Measurements from ENCODE around the gene ANTKMT.
"Not testable (repeated sequence)": the region's sequence is repeated elsewhere in the genome, so short reads cannot be mapped to it uniquely, and the experiment has no call there.

The ANTKMT gene

DNA sequence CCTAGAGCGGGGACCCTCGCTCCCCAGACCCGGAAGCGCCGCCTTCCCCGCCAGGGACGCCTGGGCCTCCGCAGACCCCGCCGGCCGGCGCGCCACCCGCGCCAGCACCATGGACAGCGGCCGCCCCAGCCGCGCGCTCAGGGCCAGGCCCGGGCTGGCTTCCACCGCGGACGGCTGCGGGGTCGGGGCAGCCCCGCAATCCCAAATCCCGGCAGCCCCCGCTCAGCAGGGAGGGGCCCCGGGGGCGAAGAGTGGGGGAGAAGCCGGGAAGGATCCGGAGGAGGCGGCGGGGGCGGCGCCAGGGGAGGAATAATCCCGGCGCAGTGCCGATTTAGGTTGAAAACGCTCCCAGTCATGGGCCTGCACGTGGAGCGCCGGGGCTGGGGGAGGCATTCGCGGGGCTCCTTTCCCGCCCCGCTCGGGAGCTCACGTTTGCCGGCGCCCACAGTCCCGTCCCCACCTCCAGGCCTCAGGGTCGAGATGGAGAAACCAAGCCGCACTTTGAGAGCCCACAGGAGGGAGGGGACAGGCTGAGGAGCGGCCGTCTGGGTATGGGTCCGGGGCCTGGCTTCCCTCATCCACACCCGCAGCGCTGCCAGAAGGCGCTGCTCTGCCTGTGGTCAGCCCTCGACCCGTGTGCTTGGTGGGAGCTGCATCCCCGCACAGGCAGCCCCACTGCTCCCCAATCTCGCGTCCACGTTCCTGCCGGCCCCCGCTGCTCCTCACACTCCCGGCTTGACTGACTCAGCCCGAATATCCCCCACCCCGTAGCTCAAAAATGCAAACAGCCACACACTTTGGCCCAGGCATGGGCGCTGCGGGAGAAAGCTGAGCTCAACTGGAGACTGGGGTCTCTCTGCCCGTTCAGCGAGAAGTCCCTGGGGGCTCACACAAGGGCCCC is 20.0 kb upstream of the ANTKMT start:
- DNase-seq (ENCODE audit: low read depth): no peak

DNA sequence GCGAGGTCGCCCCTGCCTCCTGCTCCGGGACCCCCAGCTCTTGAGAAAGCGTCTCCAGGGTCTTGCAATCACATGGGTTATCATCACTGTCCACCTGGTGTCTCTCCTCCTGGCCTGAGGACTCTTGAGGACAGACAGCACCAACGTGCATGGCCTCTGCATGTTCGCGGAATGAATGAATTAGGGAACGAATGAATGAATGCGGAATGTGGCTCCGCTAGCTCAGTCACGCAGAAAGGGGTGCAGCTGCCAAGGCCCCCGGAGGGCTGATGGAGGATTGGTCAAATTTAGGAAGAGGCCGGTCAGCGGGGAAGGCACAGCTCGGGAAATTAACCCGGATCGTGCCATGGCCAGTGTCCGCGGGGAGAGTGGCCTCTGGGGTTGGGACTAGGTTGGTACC is 18.6 kb upstream of the ANTKMT start:
- no peak for DNase-seq (ENCODE audit: low read depth)

DNA sequence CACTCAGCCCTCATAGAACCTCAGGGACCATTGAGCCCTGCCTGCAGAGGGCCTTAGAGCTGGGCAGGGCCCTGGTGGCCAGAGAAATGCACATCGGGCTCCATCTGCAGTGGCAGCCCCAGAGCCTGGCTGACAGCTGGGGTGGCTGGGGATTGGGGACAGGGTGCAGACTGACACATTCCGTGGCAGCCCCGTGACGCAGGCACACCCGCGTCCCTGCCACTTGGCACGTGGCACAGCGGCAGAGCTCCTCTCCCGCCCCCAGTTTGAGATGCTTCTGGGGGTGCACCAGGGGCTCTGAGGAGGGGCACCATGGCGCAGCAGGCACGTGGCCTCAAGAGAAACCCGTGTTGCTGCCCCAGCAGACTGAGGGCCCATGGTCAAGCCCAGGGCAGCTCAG is 17.5 kb upstream of the ANTKMT start:
- no peak for DNase-seq (ENCODE audit: low read depth)

DNA sequence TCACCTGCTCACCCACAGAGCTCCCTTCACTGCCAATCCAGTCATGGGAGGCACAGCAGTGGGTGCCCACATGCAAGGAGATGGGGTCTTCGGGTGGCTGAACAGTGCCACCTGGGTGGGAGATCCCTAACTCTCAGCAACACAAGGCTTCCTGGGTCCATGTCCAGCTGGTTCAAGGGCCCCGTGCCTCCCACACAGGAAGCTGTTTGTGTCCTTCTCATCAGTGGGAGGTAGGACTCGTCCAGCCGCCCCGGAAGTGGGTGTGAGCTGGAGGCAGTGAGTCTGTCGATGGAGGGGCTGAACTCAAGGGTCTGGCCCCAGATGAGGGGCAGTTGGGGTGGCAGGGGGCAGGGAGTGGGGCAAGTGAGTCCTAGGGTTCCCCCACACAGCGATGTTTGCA is 16.9 kb upstream of the ANTKMT start:
- no peak for DNase-seq (ENCODE audit: low read depth)

DNA sequence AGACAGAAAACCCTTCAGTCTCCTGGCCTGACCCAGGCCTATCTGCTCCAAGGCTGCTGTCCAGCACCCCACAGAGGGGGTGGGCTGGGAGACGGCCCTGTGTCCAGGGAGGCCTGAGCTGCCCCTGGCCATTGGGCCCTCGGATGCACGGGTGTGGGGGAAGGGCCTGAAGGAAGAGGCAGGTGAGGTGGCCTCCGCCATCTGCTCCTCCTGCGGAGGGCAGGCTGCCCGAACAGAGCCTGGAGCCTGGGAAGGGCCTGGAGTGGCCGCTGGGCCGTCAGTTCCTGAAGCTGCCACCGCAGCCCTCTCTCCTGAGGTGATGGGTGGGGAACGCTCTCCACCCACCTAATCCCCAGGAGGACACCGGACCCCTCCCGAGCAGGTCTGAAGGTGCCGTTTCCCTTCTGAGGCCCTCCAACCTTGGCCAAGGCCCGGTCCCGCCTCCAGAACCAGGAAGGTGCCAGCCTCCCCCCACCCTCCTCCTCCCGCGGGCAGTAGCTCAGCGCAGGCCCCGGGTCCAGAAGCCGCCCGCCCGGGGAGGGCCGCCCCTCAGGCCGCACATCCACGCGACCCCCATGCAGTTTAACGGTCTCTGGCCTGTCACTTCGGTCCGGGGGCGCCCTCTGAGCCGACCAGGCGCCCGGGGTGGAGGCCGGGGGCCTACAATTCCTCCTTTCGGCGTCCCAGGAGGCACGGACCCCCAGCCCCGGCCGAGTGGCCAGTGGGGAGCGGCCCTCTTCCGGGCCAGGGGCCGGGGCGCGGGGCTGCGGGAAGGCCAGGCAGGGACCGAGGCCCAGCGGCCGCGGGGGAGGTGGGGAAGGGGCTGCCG is 16.2 kb upstream of the ANTKMT start:
- no peak for DNase-seq (ENCODE audit: low read depth)

DNA sequence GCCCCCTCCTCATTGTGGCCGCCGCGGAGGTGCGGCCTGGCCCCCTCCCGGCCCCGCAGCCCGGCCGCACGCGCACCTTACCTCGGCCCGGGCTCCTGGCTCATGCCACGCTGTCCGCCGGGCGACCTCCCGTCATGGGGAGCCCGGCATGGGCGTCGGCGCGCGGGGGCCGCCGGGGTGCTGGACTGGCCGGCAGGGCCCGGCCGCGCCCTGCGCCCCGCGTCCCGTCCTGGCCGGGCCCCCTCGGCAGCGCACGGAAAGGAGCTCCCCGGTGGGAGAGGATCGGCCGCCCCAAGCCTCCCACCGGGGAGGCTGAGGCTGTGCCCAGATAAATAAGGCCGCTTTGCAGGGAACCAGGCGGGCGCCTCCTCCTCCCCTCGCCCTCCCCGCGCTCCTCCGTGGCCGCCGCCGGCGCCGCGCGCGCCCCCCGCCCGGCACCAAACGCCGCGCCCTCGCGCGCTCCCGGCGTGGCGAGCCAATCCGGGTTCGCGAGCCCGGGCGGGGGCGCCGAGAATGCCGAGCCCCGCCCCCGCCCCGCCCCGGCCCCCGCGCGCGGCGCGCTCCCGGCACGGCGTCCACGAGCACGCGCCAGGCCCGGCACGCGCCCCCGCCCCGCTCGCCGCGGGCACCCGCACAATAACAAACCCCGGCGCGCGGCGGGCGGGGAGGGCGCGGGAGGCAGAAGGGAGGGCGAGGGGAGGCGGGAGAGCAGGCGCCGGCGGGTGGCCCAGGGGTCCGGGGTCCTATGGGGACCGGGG is 15.3 kb upstream of the ANTKMT start, which contains the start of gene FBXL16:
FBXL16 (minus strand) TSS at position 371 of the 758 bp plus-strand sequence. CDS start 8,396 bp downstream, outside the sequence.
- DNase-seq (ENCODE audit: low read depth): no peak

DNA sequence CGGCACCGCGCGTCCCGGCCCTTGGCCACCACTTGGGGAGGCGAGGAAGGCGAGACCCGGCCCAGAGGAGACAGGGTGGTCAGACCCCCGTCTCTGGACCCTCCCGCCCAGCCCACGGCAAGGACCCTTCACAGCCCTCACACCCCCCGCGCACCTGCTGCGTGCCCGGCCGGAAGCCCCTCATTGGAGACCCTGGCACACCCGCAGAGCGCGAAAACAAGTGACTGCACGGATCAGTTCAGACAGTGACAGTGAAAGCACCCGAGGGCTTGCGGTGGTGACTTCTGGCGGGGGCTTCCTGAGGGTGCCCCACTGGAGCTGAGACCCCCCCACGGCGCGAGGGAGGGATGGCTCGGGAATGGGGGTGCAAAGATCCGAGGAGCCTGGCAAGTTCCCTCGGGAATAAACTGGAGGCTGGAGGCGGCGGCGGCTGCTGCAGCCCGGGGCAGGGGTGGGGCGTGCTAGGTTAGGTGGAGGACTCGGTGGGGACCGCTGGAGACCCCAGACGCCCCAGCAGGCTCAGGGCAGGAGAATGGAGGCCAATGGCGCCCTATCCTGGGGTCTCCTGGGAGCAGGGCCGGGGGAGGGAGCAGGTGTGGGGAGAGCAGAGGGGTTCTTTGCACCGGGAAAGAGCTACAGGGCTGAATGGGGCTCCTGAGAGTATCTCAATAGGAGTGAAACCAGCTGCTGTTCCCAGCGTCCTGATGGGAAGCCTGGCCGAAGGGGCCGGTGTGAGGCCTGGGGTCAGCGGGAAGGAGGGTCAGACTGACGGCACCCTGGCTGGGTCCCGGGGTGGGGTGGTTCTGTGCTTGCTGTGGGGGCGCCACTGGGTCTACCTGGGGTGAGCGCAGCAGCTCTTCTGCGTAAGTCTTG is 14.5 kb upstream of the ANTKMT start:
- DNase-seq (ENCODE audit: low read depth): no peak

DNA sequence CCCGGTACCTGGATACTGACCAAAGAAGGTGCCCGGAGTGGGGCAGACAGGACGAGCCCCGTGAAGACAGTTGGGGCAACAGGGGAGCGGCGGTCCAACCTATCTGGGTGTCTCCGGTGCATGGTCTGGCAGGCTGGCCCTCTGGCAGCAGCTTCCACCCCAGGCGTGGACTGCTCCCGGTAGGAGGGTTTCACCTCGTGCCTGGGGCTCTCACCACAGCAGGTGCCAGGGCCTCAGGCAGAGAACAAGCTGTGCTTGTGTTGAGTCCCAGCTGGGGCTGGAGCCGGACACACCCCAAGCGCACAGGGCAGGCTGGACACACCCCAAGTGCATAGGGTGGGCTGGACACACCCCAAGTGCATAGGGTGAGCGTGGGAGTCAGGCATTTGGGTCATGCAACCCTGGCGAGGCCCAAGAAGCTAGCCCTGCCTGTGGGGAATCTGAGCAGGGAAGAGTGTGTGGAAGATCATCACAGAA is 13.8 kb upstream of the ANTKMT start:
- no peak for DNase-seq (ENCODE audit: low read depth)

DNA sequence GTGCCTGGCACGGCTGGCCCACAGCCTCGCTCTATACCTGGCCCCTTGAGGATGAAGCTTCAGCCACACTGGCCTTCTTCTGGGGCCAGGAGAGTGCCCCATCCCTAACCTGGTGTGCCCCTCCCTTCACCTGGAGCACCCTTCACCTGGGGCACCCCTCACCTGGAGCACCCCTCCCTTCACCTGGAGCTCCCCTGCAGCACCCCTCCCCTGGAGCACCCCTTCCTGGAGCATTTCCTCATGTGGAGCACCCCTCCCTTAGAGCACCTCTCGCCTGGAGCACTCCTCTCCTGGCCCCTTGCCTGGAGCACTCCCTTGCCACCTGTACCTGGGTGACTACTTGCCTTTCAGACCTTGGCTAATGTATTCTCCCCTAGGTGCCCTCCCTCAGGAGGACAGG is 12.9 kb upstream of the ANTKMT start:
- DNase-seq (ENCODE audit: low read depth): no peak

DNA sequence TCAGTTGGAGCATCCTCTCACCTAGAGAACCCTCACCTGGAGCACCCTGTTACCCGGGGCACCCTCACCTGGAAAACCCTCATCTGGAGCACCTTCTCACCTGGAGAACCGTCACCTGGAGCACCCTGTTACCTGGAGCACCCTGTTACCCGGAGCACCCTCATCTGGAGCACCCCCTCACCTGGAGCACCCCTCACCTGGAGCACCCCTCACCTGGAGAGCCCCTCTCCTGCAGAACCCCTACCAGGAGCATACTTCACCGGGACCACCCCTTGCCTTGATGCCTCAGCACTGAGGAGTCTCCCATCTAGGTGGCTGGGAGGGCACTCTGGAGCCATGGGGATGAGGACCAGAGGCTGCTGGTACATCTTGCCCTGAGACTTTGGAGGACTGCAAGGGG is 12.0 kb upstream of the ANTKMT start:
- DNase-seq (ENCODE audit: low read depth): no peak

DNA sequence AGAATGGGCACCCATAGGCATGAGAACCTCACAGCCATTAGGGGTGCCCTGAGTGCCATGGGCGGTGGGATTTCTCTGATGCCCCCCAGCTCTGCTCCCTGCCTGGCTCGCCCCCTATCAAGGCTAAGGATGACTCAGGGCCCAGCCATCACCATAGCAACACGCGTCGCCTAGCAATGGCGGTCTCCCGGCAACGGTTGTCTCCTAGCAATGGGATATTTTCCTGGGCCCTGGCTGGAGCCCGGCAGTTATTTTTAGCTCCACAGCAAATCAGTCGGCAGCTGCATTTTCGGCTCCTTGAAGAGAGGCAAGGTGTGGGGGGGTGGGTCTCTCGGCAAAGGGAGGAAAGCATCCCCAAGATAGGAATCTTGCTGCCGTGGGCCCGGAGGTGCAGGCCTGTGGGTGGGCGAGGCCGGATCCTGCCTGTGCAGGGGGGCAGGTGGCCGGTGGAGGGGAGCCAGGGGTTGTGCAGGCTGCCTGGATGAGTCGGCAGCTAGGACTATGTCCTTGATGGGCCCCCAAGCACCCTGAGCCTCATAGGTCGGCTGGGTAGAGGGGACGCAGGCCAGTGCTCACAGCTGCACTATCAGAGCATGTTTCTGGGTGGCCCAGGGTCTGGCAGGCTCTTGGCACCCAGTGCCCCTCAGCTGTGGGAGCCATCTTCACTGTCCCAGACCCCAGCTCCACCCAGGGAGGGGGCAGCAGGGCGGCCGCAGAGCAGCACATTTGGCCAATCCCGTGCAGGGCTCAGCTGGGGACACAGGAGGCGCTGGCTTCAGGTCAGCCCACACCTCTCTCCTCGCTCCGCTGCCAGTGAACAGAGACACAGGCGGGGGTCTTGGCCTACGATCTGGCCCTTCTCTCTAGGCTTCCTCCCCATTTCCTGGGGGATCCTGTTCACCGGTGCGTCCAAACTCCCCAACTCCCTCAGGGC is 11.1 kb upstream of the ANTKMT start:
- no peak for DNase-seq (ENCODE audit: low read depth)

DNA sequence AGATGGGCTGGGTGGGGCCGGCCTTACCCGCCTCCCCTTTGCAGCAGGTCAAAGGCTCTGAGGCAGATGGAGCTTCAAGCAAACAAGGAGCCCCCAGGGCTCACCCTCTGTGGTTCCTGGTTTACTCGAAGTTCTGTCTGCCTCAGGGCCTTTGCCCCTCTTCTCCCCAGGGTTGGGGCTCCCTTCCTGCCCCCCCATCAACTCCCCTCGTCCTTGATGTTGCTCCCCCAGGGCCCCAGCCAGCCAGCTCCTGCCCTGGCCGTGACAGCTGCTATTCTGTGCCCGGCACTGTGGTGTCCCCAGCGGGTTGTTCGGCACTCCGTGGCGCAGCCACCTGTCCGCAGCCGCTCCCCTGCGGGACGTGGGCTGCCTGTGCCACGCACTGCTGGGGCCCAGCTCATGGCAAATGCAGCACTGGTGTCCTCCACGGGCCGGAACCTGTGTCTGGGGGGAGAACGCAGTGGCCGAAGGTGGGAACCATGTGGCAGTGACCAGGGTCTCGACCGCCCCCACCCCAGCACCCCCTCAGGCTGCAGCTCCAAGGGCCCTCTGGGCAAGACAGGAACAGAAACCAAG is 10.4 kb upstream of the ANTKMT start:
- no peak for DNase-seq (ENCODE audit: low read depth)

DNA sequence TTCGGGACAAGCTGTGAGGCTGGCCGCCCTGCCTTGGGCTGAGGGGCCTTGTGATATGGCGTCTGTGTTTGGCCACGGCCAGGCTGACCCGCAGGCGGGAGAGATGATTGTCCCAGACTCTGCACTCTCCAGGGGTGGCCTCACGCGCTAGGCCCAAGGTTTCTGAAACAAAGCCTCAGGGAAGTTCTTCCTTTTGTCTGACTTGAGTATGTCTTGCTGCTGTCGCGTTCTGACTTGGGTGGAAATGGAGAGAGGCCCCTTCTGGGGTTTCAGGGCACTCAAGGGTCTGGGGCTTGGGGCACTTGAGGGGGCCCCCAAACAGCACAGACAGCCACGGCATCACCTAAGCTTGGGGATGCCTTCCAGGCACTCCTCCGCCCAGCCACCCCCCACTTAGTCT is 9.9 kb upstream of the ANTKMT start:
- DNase-seq (ENCODE audit: low read depth): no peak

DNA sequence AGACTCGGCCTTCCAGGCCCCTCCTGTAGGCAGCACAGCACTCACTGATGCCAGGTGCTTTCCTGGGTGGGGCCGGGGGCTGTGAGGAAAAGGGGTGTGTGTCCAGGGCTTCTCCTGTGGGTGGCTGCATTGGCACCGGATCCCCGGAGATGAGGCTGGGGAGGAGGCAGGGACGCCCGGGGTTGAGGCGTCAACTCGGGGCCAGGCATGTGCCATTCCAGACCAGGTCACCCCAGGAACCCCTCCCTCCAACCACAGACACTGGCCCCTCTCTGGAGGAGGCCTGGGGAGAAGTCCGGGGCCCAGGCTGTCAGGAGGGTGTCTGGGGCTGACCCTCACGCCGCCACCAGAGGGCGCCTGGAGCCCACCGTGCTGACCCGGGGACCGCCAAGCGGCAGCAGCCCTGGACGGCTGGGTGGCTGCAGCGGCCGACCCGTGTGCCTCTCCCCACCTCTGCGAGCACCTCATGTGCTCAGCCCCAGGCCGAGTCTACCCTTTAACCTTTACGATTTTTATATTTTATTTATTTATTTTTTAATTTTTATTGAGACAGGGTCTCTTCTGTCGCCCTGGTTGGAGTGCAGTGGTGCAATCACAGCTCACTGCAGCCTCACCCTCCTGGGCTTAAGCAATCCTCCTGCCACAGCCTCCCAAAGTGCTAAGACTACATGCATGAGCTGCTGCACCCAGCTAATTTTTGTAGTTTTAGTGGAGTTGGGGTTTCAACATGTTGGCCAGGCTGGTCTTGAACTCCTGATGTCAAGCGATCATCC is 9.2 kb upstream of the ANTKMT start:
- peak; percentile 71 for DNase-seq (ENCODE audit: low read depth)

DNA sequence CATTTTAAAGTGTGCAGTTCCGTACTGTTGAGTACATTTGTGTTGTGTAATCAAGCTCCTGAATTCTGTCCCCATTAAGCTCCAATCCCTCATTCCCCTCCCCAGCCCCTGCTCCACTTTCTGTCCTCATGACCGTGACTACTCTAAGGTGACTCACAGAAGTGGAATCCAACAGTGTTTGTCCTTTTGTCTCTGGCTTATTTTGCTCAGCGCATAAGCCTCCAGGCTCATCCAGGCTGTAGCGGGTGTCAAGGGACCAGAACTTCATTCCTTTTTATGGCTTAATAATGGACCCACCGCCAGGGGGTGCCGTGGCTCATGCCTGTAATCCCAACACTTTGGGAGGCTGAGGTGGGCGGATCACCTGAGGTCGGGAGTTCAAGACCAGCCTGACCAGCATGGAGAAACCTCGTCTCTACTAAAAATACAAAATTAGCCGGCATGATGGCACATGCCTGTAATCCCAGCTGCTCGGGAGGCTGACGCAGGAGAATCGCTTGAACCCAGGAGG is 8.2 kb upstream of the ANTKMT start:
- not testable (repeated sequence) for DNase-seq (ENCODE audit: low read depth)

DNA sequence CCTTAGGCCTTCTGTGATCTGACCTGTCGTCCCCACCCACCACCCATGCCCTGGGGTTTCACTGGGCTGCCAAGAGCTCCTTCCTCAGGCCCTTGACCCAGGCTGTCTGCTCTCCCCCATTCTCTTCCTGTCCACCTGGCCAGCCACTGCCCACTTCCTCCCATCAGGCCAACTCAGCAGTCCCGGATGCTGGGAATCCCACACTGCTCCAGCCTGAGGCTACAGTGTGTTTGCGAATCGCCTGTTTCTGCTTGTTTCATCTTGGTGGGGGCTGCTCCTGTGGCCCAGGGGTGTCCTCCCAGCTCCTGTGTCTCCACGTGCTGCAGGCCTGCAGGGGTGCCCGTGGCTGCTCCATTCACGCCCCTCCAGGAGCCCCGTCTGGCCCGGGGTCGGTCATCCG is 6.9 kb upstream of the ANTKMT start:
- no peak for DNase-seq (ENCODE audit: low read depth)

DNA sequence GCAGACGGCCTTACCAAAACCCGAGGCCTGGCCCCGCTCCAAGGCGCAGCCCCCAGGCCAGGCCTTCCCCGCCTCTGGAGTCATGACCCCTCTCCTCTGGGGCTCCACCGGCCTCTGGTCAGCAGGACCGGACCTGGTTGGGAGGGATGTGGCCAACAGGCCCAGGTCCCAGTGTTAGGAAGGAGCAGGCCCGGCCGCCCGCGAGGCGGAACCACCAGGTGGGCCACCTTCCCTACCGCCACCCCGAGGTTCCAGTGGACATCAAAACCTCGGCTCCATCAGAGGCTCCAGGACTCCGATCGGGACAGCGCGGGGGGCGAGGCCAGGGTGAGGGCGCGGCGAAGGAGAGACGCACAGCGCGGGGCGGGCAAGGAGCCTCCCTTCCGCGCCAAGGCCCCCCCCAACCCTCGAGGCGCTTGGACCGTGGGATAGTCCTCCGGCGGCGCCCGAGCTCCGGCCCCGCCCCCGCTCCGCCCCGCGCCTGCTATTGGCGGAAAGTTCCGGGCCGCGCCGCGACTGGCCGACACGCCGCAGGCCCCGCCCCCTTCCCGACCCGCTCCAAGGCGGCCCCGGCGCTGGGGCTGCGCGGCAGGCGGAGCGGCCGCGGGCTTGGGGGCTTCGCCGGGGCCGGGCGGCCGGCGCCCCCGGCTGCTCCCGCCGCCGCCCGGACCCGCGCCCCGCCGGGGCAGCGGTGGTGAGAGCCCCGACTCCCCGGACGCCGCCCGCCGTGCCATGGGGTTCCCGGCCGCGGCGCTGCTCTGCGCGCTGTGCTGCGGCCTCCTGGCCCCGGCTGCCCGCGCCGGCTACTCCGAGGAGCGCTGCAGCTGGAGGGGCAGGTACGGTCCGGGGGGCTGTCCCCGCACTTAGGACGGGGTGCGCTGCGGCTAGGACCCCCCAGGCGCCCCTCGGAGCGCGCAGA is 6.1 kb upstream of the ANTKMT start, which contains the start of gene METRN:
METRN (plus strand) TSS at position 561 of the 919 bp plus-strand sequence; CDS start at position 733, 172 bp downstream.
- DNase-seq (ENCODE audit: low read depth): peak; percentile 84
